H1 (cell line): ENCODE measurements around the gene PTPRD. TPM values are rescaled to one million over a fixed set of nuclear protein-coding genes. Genes with fewer than 3 reads are reported as not detected.

ENCODE experiments used
- CTCF ChIA-PET: fragments of 300-600 bp; sonication (Branson Sonifier 250); formaldehyde crosslinking; loops from one replicate; lab custom pipeline; 2021; ENCODE audit not compliant: partially characterized antibody; lab: Charles Lee
- POLR2A ChIA-PET: fragments of 300-600 bp; sonication (Branson Sonifier 250); formaldehyde crosslinking; loops from one replicate; lab custom pipeline; 2021; ENCODE audit warnings: inconsistent platforms; ENCODE audit not compliant: partially characterized antibody; lab: Charles Lee
- DNase-seq, 2 experiments: peaks; one replicate each; pipeline versions ENCODE4 v3.0.0 to v3.0.0-alpha.2; 2010 to 2022; ENCODE audit warnings: low spot score in 2 of 2, low read depth in 1 of 2, mixed read lengths in 1 of 2
- FAIRE-seq: peaks from 2 replicates; lab custom pipeline; 2011; peaks lifted over from hg19 to GRCh38; lab: Jason Lieb, UNC
- H2AFZ ChIP-seq: 2 replicates; pipeline ENCODE4 v1.8.1; 2012; ENCODE audit warnings: low read length, inconsistent platforms
- H2AK5ac ChIP-seq: 2 replicates; pipeline ENCODE4 v1.6.1; 2013; ENCODE audit warnings: low read depth, low read length
- H2BK120ac ChIP-seq: replicated peaks from 2 replicates; pipeline ENCODE3; 2013; ENCODE audit warnings: low read depth, low read length, inconsistent platforms
- H2BK12ac ChIP-seq: 2 replicates; pipeline ENCODE4 v1.6.1; 2013; ENCODE audit warnings: low read depth, low read length
- H2BK15ac ChIP-seq: 2 replicates; pipeline ENCODE4 v1.6.1; 2013; ENCODE audit warnings: low read length
- H2BK20ac ChIP-seq: 2 replicates; pipeline ENCODE4 v1.6.1; 2013; ENCODE audit warnings: low read length
- H2BK5ac ChIP-seq: 2 replicates; pipeline ENCODE4 v1.6.1; 2013; ENCODE audit warnings: low read depth, low read length
- H3K14ac ChIP-seq: 2 replicates; pipeline ENCODE4 v1.6.1; 2013; ENCODE audit warnings: inconsistent platforms; ENCODE audit not compliant: insufficient read length
- H3K18ac ChIP-seq: 2 replicates; pipeline ENCODE4 v1.6.1; 2013; ENCODE audit warnings: low read length; ENCODE audit errors: extremely low read depth
- H3K23ac ChIP-seq: 2 replicates; pipeline ENCODE4 v1.6.1; 2013; ENCODE audit warnings: inconsistent platforms; ENCODE audit not compliant: insufficient read length
- H3K23me2 ChIP-seq: 2 replicates; pipeline ENCODE4 v1.6.1; 2013; ENCODE audit warnings: low read depth, low read length
- H3K27ac ChIP-seq: 2 replicates; pipeline ENCODE4 v1.6.1; 2011; ENCODE audit warnings: low read depth, low read length, inconsistent platforms
- H3K27me3 ChIP-seq, 4 experiments: replicated peaks in 1 of 4; 1 replicate in 1 of 4; 2 replicates in 3 of 4; pipeline versions ENCODE4 v1.6.1 to v1.8.1; 2011 to 2013; ENCODE audit warnings: low read length in 3 of 4, mild to moderate bottlenecking in 3 of 4, inconsistent platforms in 2 of 4, mixed read lengths in 2 of 4, moderate library complexity in 1 of 4; ENCODE audit not compliant: control insufficient read depth in 3 of 4, insufficient read depth in 3 of 4; ENCODE audit errors: extremely low read depth in 1 of 4
- H3K36me3 ChIP-seq, 4 experiments: 2 replicates each; pipeline versions ENCODE4 v1.6.1 to v1.8.1; 2011 to 2013; ENCODE audit warnings: mild to moderate bottlenecking in 4 of 4, low read length in 3 of 4, moderate library complexity in 2 of 4, control low read depth in 1 of 4, inconsistent platforms in 1 of 4; ENCODE audit not compliant: insufficient read depth in 4 of 4, control insufficient read depth in 2 of 4
- H3K4ac ChIP-seq: replicated peaks from 2 replicates; pipeline ENCODE3; 2013; ENCODE audit warnings: low read length, low read depth, mixed read lengths, inconsistent platforms; ENCODE audit not compliant: insufficient read length
- H3K4me1 ChIP-seq, 4 experiments: replicated peaks in 1 of 4; 1 replicate in 1 of 4; 2 replicates in 3 of 4; pipeline versions ENCODE4 v1.6.1 to v1.8.1; 2011 to 2013; ENCODE audit warnings: low read length in 3 of 4, inconsistent platforms in 2 of 4, mixed read lengths in 1 of 4; ENCODE audit not compliant: insufficient read depth in 4 of 4, control insufficient read depth in 3 of 4
- H3K4me2 ChIP-seq, 2 experiments: 2 replicates each; pipeline versions ENCODE4 v1.6.1 to v1.8.1; 2011 to 2013; ENCODE audit warnings: low read depth in 2 of 2, low read length in 2 of 2, control low read depth in 1 of 2, inconsistent platforms in 1 of 2, mild to moderate bottlenecking in 1 of 2; ENCODE audit not compliant: insufficient read depth in 1 of 2
- H3K4me3 ChIP-seq, 4 experiments: fragments of 200-600, 300-600 bp in 1 of 4; sonication (generic), shearing (Covaris generic), sonication (Bioruptor Twin) in 1 of 4; 2 replicates each; pipeline versions ENCODE4 v1.5.1 to v1.8.1; 2011 to 2016; ENCODE audit warnings: low read length in 4 of 4, low read depth in 3 of 4, control low read depth in 2 of 4, inconsistent platforms in 2 of 4, mild to moderate bottlenecking in 2 of 4, mixed read lengths in 1 of 4, moderate library complexity in 1 of 4; ENCODE audit not compliant: insufficient read depth in 2 of 4; ENCODE audit errors: extremely low read depth in 1 of 4
- H3K56ac ChIP-seq: replicated peaks from 2 replicates; pipeline ENCODE3; 2013; ENCODE audit warnings: low read depth, mild to moderate bottlenecking, mixed read lengths, low read length, inconsistent platforms; ENCODE audit not compliant: insufficient read length
- H3K79me1 ChIP-seq: 2 replicates; pipeline ENCODE4 v1.6.1; 2013; ENCODE audit warnings: low read depth, low read length, control low read depth
- H3K79me2 ChIP-seq, 2 experiments: 2 replicates each; pipeline versions ENCODE4 v1.6.1 to v1.8.1; 2012 to 2013; ENCODE audit warnings: low read length in 2 of 2, mild to moderate bottlenecking in 2 of 2, inconsistent platforms in 1 of 2; ENCODE audit not compliant: insufficient read depth in 2 of 2, control insufficient read depth in 1 of 2
- H3K9ac ChIP-seq, 4 experiments: replicated peaks in 1 of 4; 1 replicate in 1 of 4; 2 replicates in 3 of 4; pipeline versions ENCODE4 v1.6.1 to v1.8.1; 2011 to 2013; ENCODE audit warnings: low read depth in 3 of 4, low read length in 3 of 4, control low read depth in 2 of 4, mild to moderate bottlenecking in 2 of 4, moderate library complexity in 2 of 4, inconsistent platforms in 1 of 4; ENCODE audit errors: extremely low read depth in 1 of 4
- H3K9me3 ChIP-seq, 2 experiments: 2 replicates each; pipeline versions ENCODE4 v1.6.1 to v1.8.1; 2012 to 2013; ENCODE audit warnings: mild to moderate bottlenecking in 2 of 2, moderate library complexity in 2 of 2, control low read depth in 1 of 2, inconsistent platforms in 1 of 2, low read depth in 1 of 2, low read length in 1 of 2, mixed read lengths in 1 of 2; ENCODE audit not compliant: insufficient read depth in 2 of 2
- H4K20me1 ChIP-seq, 2 experiments: replicated peaks in 1 of 2; 2 replicates each; pipeline versions ENCODE3 to v1.8.1; 2011 to 2013; ENCODE audit warnings: inconsistent platforms in 2 of 2, low read length in 2 of 2, mild to moderate bottlenecking in 1 of 2; ENCODE audit not compliant: insufficient read depth in 2 of 2, control insufficient read depth in 1 of 2
- H4K5ac ChIP-seq: 2 replicates; pipeline ENCODE4 v1.6.1; 2013; ENCODE audit warnings: low read length, low read depth, mixed read lengths, inconsistent platforms; ENCODE audit not compliant: insufficient read length
- H4K8ac ChIP-seq: 2 replicates; pipeline ENCODE4 v1.8.0; 2013; ENCODE audit warnings: mild to moderate bottlenecking, moderate library complexity, low read length, inconsistent platforms; ENCODE audit not compliant: insufficient read depth; ENCODE audit errors: extremely low read depth
- H4K91ac ChIP-seq: replicated peaks from 2 replicates; pipeline ENCODE3; 2013; ENCODE audit warnings: low read length, mixed read lengths, inconsistent platforms; ENCODE audit not compliant: insufficient read length
- BCL11A ChIP-seq, 2 experiments: IDR thresholded peaks; one replicate each; pipeline ENCODE4 v1.6.1; 2011; ENCODE audit warnings: low read depth in 2 of 2, low read length in 2 of 2, mild to moderate bottlenecking in 2 of 2
- CHD2 ChIP-seq: IDR thresholded peaks from 2 replicates; pipeline ENCODE4 v1.6.1; 2012; ENCODE audit warnings: low read length, improper control_type of control experiment
- CREB1 ChIP-seq: IDR thresholded peaks from 2 replicates; pipeline ENCODE4 v1.6.1; 2012; ENCODE audit warnings: inconsistent platforms
- EP300 ChIP-seq, 2 experiments: IDR thresholded peaks; 1 replicate in 1 of 2; 2 replicates in 1 of 2; pipeline ENCODE4 v1.6.1; 2011 to 2012; ENCODE audit warnings: low read depth in 2 of 2, low read length in 2 of 2, mild to moderate bottlenecking in 2 of 2, borderline replicate concordance in 1 of 2, inconsistent platforms in 1 of 2, moderate library complexity in 1 of 2
- JUND ChIP-seq: IDR thresholded peaks from 2 replicates; pipeline ENCODE4 v1.6.1; 2011; ENCODE audit warnings: mild to moderate bottlenecking, improper control_type of control experiment, low read length
- KDM1A ChIP-seq: fragments of 200-600, 300-600 bp; sonication (generic); IDR thresholded peaks from 2 replicates; pipeline ENCODE4 v1.7.1; 2016; ENCODE audit warnings: mild to moderate bottlenecking, low read length, borderline replicate concordance
- KDM4A ChIP-seq: IDR thresholded peaks from one replicate; pipeline ENCODE4 v1.7.1; 2012; ENCODE audit warnings: low read depth, mild to moderate bottlenecking, moderate library complexity, low read length, inconsistent platforms; ENCODE audit not compliant: severe bottlenecking
- MAFK ChIP-seq: IDR thresholded peaks from 2 replicates; pipeline ENCODE4 v1.6.1; 2012; ENCODE audit warnings: low read depth, mild to moderate bottlenecking, improper control_type of control experiment, low read length
- NANOG ChIP-seq: IDR thresholded peaks from 2 replicates; pipeline ENCODE4 v1.6.1; 2011; ENCODE audit warnings: low read length, low read depth, mild to moderate bottlenecking, inconsistent platforms; ENCODE audit not compliant: insufficient read depth, poor library complexity, severe bottlenecking
- POU5F1 ChIP-seq: IDR thresholded peaks from 2 replicates; pipeline ENCODE4 v1.6.1; 2011; ENCODE audit warnings: low read depth, mild to moderate bottlenecking, low read length, moderate library complexity
- RXRA ChIP-seq: IDR thresholded peaks from 2 replicates; pipeline ENCODE4 v1.6.1; 2011; ENCODE audit warnings: low read depth, mild to moderate bottlenecking, low read length, moderate library complexity; ENCODE audit not compliant: insufficient read depth
- SAP30 ChIP-seq: fragments of 300-600 bp; sonication (generic); IDR thresholded peaks from 2 replicates; pipeline ENCODE4 v1.7.1; 2012; ENCODE audit warnings: low read length, moderate library complexity, mild to moderate bottlenecking, inconsistent platforms; ENCODE audit not compliant: insufficient read depth, insufficient replicate concordance
- SIX5 ChIP-seq: IDR thresholded peaks from 2 replicates; pipeline ENCODE4 v1.6.1; 2011; ENCODE audit warnings: mild to moderate bottlenecking, low read depth, low read length
- SRF ChIP-seq: IDR thresholded peaks from 2 replicates; pipeline ENCODE4 v1.6.1; 2011; ENCODE audit warnings: mild to moderate bottlenecking, low read depth, low read length, moderate library complexity
- TBP ChIP-seq: IDR thresholded peaks from 2 replicates; pipeline ENCODE4 v1.6.1; 2011; ENCODE audit warnings: low read depth, low read length, improper control_type of control experiment
- WGBS, 2 experiments: shearing (Covaris generic) in 1 of 2; methylation state at CpG; one replicate each; pipeline versions ENCODE4 v1.1.6 to v1.1.7; 2013 to 2015; ENCODE audit warnings: low lambda C conversion rate in 2 of 2, mixed read lengths in 2 of 2, inconsistent platforms in 1 of 2, low coverage in 1 of 2, missing lambda C conversion rate in 1 of 2; ENCODE audit not compliant: insufficient replicate concordance in 2 of 2, insufficient coverage in 1 of 2, insufficient read length in 1 of 2; ENCODE audit errors: extremely low coverage in 1 of 2, missing lambda C conversion rate in 1 of 2; 5-methylcytosine and 5-hydroxymethylcytosine counted together
- polyA plus RNA-seq, 7 experiments: library from polyadenylated mRNA; depleted of rRNA in 3 of 7; stranded (reverse) in 5 of 7; unstranded in 2 of 7; fragments of >200 nt in 5 of 7; fragments of 200-250 nt in 2 of 7; gene quantifications; 1 replicate in 5 of 7; 2 replicates in 1 of 7; 4 replicates in 1 of 7; pipeline versions ENCODE4 v1.2.1 to v1.2.3, GENCODE V29; 2011 to 2013; ENCODE audit warnings: missing spikeins in 2 of 7, mixed read lengths in 2 of 7
- total RNA-seq: library from RNA; stranded (reverse); fragmentation: NEBNext Ultra II Directional; extraction: Animal tissue kit (Norgen Biotek cat#: 25700); gene quantifications from 2 replicates; pipeline ENCODE4 v1.2.1, GENCODE V29; 2021

PTPRD gene
- total and polyA plus RNA-seq, 2 of the 8 experiments (the other 6 are each of a cell fraction or from before 2014, with no cell fraction given), result 17.2 to 77.0 TPM

- Histone ChIP-seq H3K23ac (no peak overlapping the region), H3K36me3 (no peaks in the 10 kb centered on the region), H2BK12ac (no peak overlapping the region), H3K4me2 (no peak overlapping the region), H3K4ac (no peak overlapping the region), H3K27ac (no peak overlapping the region), H3K79me2 (no peaks in the 10 kb centered on the region), H3K4me1 (no peaks in the 10 kb centered on the region; a peak in 1 of 7 replicates), H3K9ac (no peak overlapping the region), H3K9me3 (no peaks in the 10 kb centered on the region), H2AFZ (no peak overlapping the region), H2BK20ac (no peak overlapping the region), H3K27me3 (no peaks in the 10 kb centered on the region), H2BK120ac (no peak overlapping the region), H4K20me1 (no peaks in the 10 kb centered on the region), H3K79me1 (no peaks in the 10 kb centered on the region), H2BK5ac (no peak overlapping the region), H2BK15ac (no peak overlapping the region), H3K18ac (no peak overlapping the region), H3K14ac (no peak overlapping the region), H3K56ac (no peak overlapping the region), H2AK5ac (no peak overlapping the region), H3K4me3 (no peak overlapping the region), H4K5ac (no peak overlapping the region), H4K91ac (no peak overlapping the region), H3K23me2 (no peaks in the 10 kb centered on the region; the same call in 1 of the 2 replicates), H4K8ac (no peak overlapping the region)
- DNase-seq, result no peak
- no peak for FAIRE-seq
- ChIA-PET CTCF (interaction anchor here (1.1 kb wide), 1 partner anchor 729 kb away, joined by 3 read pairs; no protein-coding TSS in a partner anchor), POLR2A (no interaction called here)
- 83% methylated on average over 3 of the region's 3 CpGs; no CpG with 5 or more reads in 1 of the 2 experiments for WGBS, 2 experiments
- no peak for TF ChIP-seq MAFK
- no peak for TF ChIP-seq BCL11A (IDR thresholded peaks at IDR 0.05; ENCODE audit: low read depth in 2 of 2, low read length in 2 of 2)
- no peak for TF ChIP-seq TBP
- no peak for TF ChIP-seq SAP30
- TF ChIP-seq CHD2, result no peak
- no peak for TF ChIP-seq CREB1
- TF ChIP-seq EP300 (IDR thresholded peaks at IDR 0.05; ENCODE audit: borderline replicate concordance in 1 of 2, low read depth in 2 of 2, low read length in 2 of 2), result no peak
- no peak for TF ChIP-seq SRF
- TF ChIP-seq KDM4A, result no peak
- TF ChIP-seq NANOG, result no peak
- no peak for TF ChIP-seq POU5F1
- TF ChIP-seq RXRA, result no peak
- TF ChIP-seq JUND, result no peak
- no peak for TF ChIP-seq KDM1A
- no peak for TF ChIP-seq SIX5
Observed at GRCh38 chr9:9212963-9213362, 1399.8 kb downstream of the PTPRD start.
